Measurements from ENCODE around the gene TBX4.

Gene TBX4

GRCh38 chr17:61533797-61534196 is 81.6 kb downstream of the TBX4 start:
- no peak for TF ChIP-seq EP300 (IDR thresholded peaks at IDR 0.05; ENCODE audit: borderline replicate concordance)
- TF ChIP-seq NFIC (IDR thresholded peaks at IDR 0.05): no peak
- no peak for TF ChIP-seq RAD21 (IDR thresholded peaks at IDR 0.05; ENCODE audit: low read depth)
- no peak for TF ChIP-seq EGR1 (IDR thresholded peaks at IDR 0.05)
- TF ChIP-seq CEBPB (IDR thresholded peaks at IDR 0.05): no peak
- no peak for TF ChIP-seq REST (IDR thresholded peaks at IDR 0.05; ENCODE audit: low read depth)
- TF ChIP-seq CREB1 (IDR thresholded peaks at IDR 0.05; ENCODE audit: low read depth): no peak
- TF ChIP-seq TEAD4 (IDR thresholded peaks at IDR 0.05): no peak
- TF ChIP-seq YY1 (IDR thresholded peaks at IDR 0.05; ENCODE audit: low read depth): no peak
- no peak for TF ChIP-seq MAX (IDR thresholded peaks at IDR 0.05)
- no peak for TF ChIP-seq USF1 (IDR thresholded peaks at IDR 0.05)

- no peak for TF ChIP-seq FOXM1 (IDR thresholded peaks at IDR 0.05; ENCODE audit: borderline replicate concordance, low read depth)
- TF ChIP-seq EGR1 (IDR thresholded peaks at IDR 0.05): no peak
- TF ChIP-seq TEAD4 (IDR thresholded peaks at IDR 0.05): no peak
- TF ChIP-seq RAD21 (IDR thresholded peaks at IDR 0.05; ENCODE audit: low read depth): no peak
- TF ChIP-seq MAX (IDR thresholded peaks at IDR 0.05): no peak
- TF ChIP-seq REST (IDR thresholded peaks at IDR 0.05; ENCODE audit: low read depth): no peak
- no peak for TF ChIP-seq EP300 (IDR thresholded peaks at IDR 0.05; ENCODE audit: borderline replicate concordance)
- no peak for TF ChIP-seq TCF12 (IDR thresholded peaks at IDR 0.05; ENCODE audit: low read depth)
- TF ChIP-seq YY1 (IDR thresholded peaks at IDR 0.05; ENCODE audit: low read depth): no peak
These were observed 82.2 kb downstream of the TBX4 start for GRCh38 chr17:61534414-61534813.

Measured in Ishikawa (cell line).